ENCODE results near the gene IL1R2.
"Not testable (repeated sequence)": the region's sequence is repeated elsewhere in the genome, so short reads cannot be mapped to it uniquely, and the experiment has no call there.

IL1R2 gene

DNA sequence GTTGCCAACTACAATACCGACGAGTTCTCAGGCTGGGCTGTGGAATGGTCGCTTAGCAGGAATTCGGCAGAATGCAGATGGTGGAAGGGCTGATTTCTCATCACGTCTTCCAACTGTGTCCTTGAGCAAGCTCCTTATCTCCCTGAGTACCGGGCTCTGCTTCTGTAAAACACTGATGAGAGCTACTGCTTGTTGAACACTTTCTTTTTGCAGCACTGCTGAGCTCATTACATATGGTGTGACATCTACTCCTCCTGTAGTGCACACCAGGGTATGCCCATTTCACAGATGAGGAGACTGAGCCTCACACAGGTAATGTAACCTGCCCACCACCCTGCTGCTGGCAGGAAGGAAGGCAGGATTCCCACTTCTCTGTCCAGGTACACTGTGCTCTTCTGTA lies 8.3 kb downstream of the IL1R2 start:
- Histone ChIP-seq H3K9me3 (no peaks in the 10 kb centered on the region), H3K27me3 (no peaks in the 10 kb centered on the region), H3K4me3 (ENCODE audit: low read depth, low read length) (no peak overlapping the region), H3K4me1 (no peaks in the 10 kb centered on the region), H3K36me3 (no peaks in the 10 kb centered on the region)
- DNase-seq, result no peak
- TF ChIP-seq, protein P1, sequence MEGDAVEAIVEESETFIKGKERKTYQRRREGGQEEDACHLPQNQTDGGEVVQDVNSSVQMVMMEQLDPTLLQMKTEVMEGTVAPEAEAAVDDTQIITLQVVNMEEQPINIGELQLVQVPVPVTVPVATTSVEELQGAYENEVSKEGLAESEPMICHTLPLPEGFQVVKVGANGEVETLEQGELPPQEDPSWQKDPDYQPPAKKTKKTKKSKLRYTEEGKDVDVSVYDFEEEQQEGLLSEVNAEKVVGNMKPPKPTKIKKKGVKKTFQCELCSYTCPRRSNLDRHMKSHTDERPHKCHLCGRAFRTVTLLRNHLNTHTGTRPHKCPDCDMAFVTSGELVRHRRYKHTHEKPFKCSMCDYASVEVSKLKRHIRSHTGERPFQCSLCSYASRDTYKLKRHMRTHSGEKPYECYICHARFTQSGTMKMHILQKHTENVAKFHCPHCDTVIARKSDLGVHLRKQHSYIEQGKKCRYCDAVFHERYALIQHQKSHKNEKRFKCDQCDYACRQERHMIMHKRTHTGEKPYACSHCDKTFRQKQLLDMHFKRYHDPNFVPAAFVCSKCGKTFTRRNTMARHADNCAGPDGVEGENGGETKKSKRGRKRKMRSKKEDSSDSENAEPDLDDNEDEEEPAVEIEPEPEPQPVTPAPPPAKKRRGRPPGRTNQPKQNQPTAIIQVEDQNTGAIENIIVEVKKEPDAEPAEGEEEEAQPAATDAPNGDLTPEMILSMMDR (IDR thresholded peaks at IDR 0.05; ENCODE audit: low read depth, low read length), result no peak

DNA sequence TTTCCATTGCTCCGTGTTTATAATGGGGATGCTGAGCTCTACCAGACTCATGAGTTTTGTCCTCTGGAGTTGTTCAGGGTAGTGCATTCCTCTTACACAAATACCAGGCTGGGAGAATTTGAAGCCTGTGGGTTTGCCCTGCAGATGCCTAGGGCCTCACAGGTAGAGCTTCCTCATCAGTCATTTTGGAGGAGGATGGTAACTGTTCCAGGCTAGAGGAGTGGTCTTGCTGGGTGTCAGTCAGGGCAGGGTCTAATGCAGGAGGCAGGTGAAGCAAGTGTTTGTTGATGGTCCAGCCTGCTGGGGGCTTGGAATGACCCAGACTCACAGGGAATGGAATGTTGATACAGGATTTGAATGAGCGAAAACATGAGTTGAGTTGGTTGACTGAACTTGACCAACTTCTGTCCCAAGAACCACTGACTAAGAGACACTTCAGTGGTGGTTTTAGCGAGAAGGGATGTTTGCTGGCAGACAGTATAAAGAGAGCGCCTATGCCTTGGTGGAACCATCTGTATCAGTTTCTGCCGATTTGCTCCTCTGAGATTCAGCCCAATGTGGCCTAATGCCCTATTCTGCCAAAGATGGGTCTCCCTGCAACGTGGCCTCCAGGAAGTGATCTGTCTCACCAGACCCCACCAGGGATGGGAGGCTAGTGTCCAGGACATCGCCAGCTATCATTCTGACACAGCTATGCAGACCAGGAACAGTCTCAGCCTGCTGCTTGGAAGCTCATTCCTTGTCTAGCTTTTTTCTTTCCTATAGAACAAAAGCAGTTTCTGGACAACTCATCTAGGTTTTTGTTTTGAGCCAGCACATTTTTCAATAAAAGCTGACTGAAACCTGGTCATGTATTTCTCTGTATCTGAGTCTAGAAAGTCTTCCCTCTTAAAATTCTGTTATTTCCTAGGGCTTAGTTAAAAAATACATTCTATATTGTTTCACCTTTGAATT lies 9.3 kb downstream of the IL1R2 start:
- H3K4me1 ChIP-seq, result no peaks in the 10 kb centered on the region

DNA sequence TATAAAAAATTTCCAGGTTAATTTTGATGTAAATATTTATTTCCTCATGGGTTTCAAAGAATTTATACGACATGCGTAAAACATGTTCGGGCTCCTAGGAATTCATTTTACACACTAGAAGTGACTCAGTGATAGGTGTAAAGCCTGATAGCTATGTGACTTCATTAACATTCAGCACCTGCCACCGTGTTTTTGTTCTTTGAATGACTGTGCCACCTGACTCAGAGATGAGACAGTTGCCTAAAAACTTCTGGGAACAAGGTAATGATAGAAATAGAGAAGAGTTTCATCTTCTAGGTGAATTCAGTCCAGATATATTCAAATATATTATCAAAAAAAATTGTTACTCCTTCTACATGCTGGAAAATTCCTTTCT lies 10.0 kb downstream of the IL1R2 start:
- DNase-seq, result no peak
- no peak overlapping the region for H3K4me3 ChIP-seq (ENCODE audit: low read depth, low read length)
- TF ChIP-seq, protein P1 (IDR thresholded peaks at IDR 0.05; ENCODE audit: low read depth, low read length), result no peak

More for the DNA sequence above, 9.3 kb downstream of the IL1R2 start:
- no peak for DNase-seq
- TF ChIP-seq, protein P1 (IDR thresholded peaks at IDR 0.05; ENCODE audit: low read depth, low read length), result no peak
- Histone ChIP-seq H3K9me3 (no peaks in the 10 kb centered on the region), H3K36me3 (no peaks in the 10 kb centered on the region), H3K27me3 (no peaks in the 10 kb centered on the region), H3K4me3 (ENCODE audit: low read depth, low read length) (no peak overlapping the region)

DNA sequence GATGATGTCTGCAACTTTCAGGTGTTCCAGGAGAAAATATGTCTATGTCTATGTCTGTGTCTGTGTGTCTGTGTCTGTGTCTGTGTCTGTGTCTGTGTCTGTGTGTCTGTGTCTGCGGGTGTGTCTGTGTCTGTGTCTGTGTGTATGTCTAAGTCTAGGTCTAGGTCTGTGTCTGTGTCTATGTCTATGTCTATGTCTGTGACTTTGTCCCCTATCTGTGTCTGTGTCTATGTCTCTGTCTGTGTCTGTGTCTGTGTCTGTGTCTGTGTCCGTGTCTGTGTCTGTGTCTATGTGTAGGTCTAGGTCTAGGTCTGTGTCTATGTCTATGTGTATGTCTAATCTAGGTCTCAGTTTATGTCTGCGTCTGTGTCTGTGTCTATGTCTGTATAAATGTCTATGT lies 10.5 kb downstream of the IL1R2 start:
- TF ChIP-seq, protein P1 (IDR thresholded peaks at IDR 0.05; ENCODE audit: low read depth, low read length), result no peak
- Histone ChIP-seq H3K4me1 (no peaks in the 10 kb centered on the region), H3K36me3 (no peaks in the 10 kb centered on the region), H3K9me3 (no peaks in the 10 kb centered on the region), H3K27me3 (no peaks in the 10 kb centered on the region), H3K4me3 (ENCODE audit: low read depth, low read length) (no peak overlapping the region)
- no peak for DNase-seq

More for the DNA sequence above, 10.0 kb downstream of the IL1R2 start:
- no peaks in the 10 kb centered on the region for H3K4me1 ChIP-seq
- H3K27me3 ChIP-seq, result no peaks in the 10 kb centered on the region
- H3K9me3 ChIP-seq, result no peaks in the 10 kb centered on the region
- H3K36me3 ChIP-seq, result no peaks in the 10 kb centered on the region

DNA sequence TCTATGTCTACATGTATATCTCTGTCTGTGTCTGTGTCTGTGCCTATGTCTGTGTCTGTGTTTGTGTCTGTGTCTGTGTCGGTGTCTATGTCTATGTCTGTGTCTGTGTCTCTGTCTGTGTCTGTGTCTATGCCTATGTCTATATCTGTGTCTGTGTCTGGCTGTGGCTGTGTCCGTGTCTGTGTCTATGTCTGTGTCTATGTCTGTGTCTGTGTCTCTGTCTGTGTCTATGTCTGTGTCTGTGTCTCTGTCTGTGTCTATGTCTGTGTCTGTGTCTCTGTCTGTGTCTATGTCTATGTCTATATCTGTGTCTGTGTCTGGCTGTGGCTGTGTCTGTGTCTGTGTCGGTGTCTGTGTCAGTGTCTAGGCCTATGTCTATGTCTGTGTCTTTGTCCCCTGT lies 11.1 kb downstream of the IL1R2 start:
- DNase-seq; H3K36me3 ChIP-seq; H3K4me3 ChIP-seq (ENCODE audit: low read depth, low read length); H3K4me1 ChIP-seq; H3K27me3 ChIP-seq; H3K9me3 ChIP-seq: not testable (repeated sequence)

DNA sequence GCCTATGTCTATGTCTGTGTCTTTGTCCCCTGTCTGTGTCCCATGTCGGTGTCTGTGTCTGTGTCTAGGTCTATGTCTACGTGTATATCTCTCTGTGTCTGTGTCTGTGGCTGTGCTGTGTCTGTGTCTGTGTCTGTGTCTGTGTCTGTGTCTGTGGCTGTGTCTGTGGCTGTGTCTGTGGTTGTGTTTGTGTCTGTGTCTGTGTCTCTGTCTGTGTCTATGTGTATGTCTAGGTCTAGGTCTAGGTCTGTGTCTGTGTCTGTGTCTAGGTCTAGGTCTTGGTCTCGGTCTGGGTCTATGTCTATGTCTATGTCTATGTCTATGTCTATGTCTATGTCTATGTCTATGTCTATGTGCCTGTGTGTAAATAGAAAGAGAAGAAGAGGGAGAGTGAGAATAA lies 11.9 kb downstream of the IL1R2 start:
- H3K9me3 ChIP-seq, result no peaks in the 10 kb centered on the region
- no peaks in the 10 kb centered on the region for H3K27me3 ChIP-seq
- H3K4me1 ChIP-seq, result no peaks in the 10 kb centered on the region
- DNase-seq, result no peak
- TF ChIP-seq, protein P1 (IDR thresholded peaks at IDR 0.05; ENCODE audit: low read depth, low read length), result no peak
- no peaks in the 10 kb centered on the region for H3K36me3 ChIP-seq
- no peak overlapping the region for H3K4me3 ChIP-seq (ENCODE audit: low read depth, low read length)
